Measurements from ENCODE around the gene TEN1.

GRCh38 chr17:75987041-75987440 lies 8.0 kb downstream of the TEN1 start:
- TF ChIP-seq CTCF (IDR thresholded peaks at IDR 0.05) = no peak
- TF ChIP-seq EZH2 (IDR thresholded peaks at IDR 0.05; ENCODE audit: borderline replicate concordance, insufficient read depth, low read depth, low read length, poor library complexity, severe bottlenecking) = no peak
